HepG2 (cell line): ENCODE results near the gene RBM43. TPM values are rescaled to one million over a fixed set of nuclear protein-coding genes. Genes with fewer than 3 reads are reported as not detected.

Experiments used
- ATAC-seq: fragments of 200-7000 bp; cut with Tn5 transposase; 3 replicates; pipeline ENCODE4 v1.9.1; 2020; ENCODE audit warnings: mild to moderate bottlenecking, moderate library complexity
- BruUV-seq: library from RNA; stranded (reverse); fragments of 400-500 nt; replicated peaks from 2 replicates; lab custom pipeline; 2021; lab: Mats Ljungman, UMichigan
- CTCF ChIA-PET: fragments of 300-600 bp; formaldehyde crosslinking; extraction: SDS; loops from one replicate; lab custom pipeline; 2021; ENCODE audit warnings: low total read pairs, inconsistent platforms, low intra/inter-chr PET ratio; lab: Yijun Ruan, JAX
- POLR2A ChIA-PET: fragments of 350-600 bp; sonication (Branson Sonifier 250); formaldehyde crosslinking; loops from one replicate; lab custom pipeline; 2020; ENCODE audit warnings: antibody characterized with exemption, inconsistent platforms; lab: Yijun Ruan, JAX
- DNase-seq: peaks from one replicate; pipeline ENCODE4 v3.0.0-alpha.2; 2015; ENCODE audit warnings: low spot score
- FAIRE-seq: peaks from 3 replicates; lab custom pipeline; 2011; peaks lifted over from hg19 to GRCh38; lab: Jason Lieb, UNC
- H2AFZ ChIP-seq: one replicate; pipeline ENCODE4 v1.6.1; 2011; ENCODE audit warnings: low read length, inconsistent platforms
- H3K27ac ChIP-seq: fragments of 300-600 bp; 3 replicates; pipeline ENCODE4 v1.8.0; 2011; ENCODE audit warnings: mixed run types, mild to moderate bottlenecking, mixed read lengths, low read length, inconsistent platforms; ENCODE audit not compliant: insufficient read depth; ENCODE audit errors: extremely low read length
- H3K27me3 ChIP-seq, 2 experiments: fragments of 200-600 bp in 1 of 2; 2 replicates in 1 of 2; 3 replicates in 1 of 2; pipeline versions ENCODE4 v1.6.0 to v1.8.0; 2011; ENCODE audit warnings: low read length in 2 of 2, mild to moderate bottlenecking in 2 of 2, moderate library complexity in 2 of 2, inconsistent platforms in 1 of 2; ENCODE audit not compliant: insufficient read depth in 2 of 2, control insufficient read depth in 1 of 2
- H3K36me3 ChIP-seq, 2 experiments: fragments of 200-600 bp in 1 of 2; replicated peaks in 1 of 2; 2 replicates in 1 of 2; 3 replicates in 1 of 2; pipeline versions ENCODE4 v1.5.1 to v1.8.0; 2011; ENCODE audit warnings: low read length in 2 of 2, inconsistent platforms in 1 of 2; ENCODE audit not compliant: insufficient read depth in 2 of 2, control insufficient read depth in 1 of 2
- H3K4me1 ChIP-seq: 2 replicates; pipeline ENCODE4 v1.5.1; 2012; ENCODE audit warnings: low read length, inconsistent platforms; ENCODE audit not compliant: insufficient read depth
- H3K4me2 ChIP-seq: 2 replicates; pipeline ENCODE4 v1.6.0; 2011; ENCODE audit warnings: low read depth, low read length, inconsistent platforms
- H3K4me3 ChIP-seq, 3 experiments: fragments of 200-600 bp in 1 of 3; sonication (generic), shearing (Covaris generic) in 1 of 3; replicated peaks in 1 of 3; 2 replicates each; pipeline ENCODE4 v1.5.1; 2011 to 2016; ENCODE audit warnings: low read length in 3 of 3, inconsistent platforms in 2 of 3, low read depth in 2 of 3, mild to moderate bottlenecking in 2 of 3, control low read depth in 1 of 3, mixed read lengths in 1 of 3; ENCODE audit not compliant: insufficient read depth in 1 of 3
- H3K79me2 ChIP-seq: one replicate; pipeline ENCODE4 v1.6.1; 2011; ENCODE audit warnings: low read length, inconsistent platforms; ENCODE audit not compliant: insufficient read depth
- H3K9ac ChIP-seq: 2 replicates; pipeline ENCODE4 v1.6.0; 2011; ENCODE audit warnings: mild to moderate bottlenecking, low read depth, low read length, inconsistent platforms; ENCODE audit not compliant: insufficient read depth
- H3K9me3 ChIP-seq: 2 replicates; pipeline ENCODE4 v1.5.1; 2012; ENCODE audit warnings: mild to moderate bottlenecking, low read length
- H4K20me1 ChIP-seq: 2 replicates; pipeline ENCODE4 v1.6.0; 2011; ENCODE audit warnings: inconsistent platforms, mild to moderate bottlenecking, low read length, moderate library complexity; ENCODE audit not compliant: insufficient read depth
- PPARG ChIP-seq: conservative IDR thresholded peaks from 2 replicates; pipeline ENCODE4 v1.6.1; 2016; ENCODE audit warnings: missing biosample characterization, missing genetic modification reagents
- ZBTB20 ChIP-seq: sonication (generic); formaldehyde crosslinking; IDR thresholded peaks from 2 replicates; pipeline ENCODE4 v1.8.1; 2023; ENCODE audit warnings: missing genetic modification reagents, low read depth, mild to moderate bottlenecking, borderline replicate concordance
- ZBTB44 ChIP-seq: sonication (generic); formaldehyde crosslinking; IDR thresholded peaks from 2 replicates; pipeline ENCODE4 v1.4.0; 2020; ENCODE audit warnings: missing genetic modification reagents
- ZNF629 ChIP-seq: sonication (generic); formaldehyde crosslinking; conservative IDR thresholded peaks from 2 replicates; pipeline ENCODE4 v1.5.0; 2020; ENCODE audit warnings: missing genetic modification reagents
- ZNF737 ChIP-seq: sonication (generic); formaldehyde crosslinking; IDR thresholded peaks from 2 replicates; pipeline ENCODE4 v1.5.0; 2020; ENCODE audit warnings: missing genetic modification reagents, mild to moderate bottlenecking, borderline replicate concordance
- WGBS: methylation state at CpG from one replicate; pipeline ENCODE4 v1.1.6; 2017; ENCODE audit warnings: low lambda C conversion rate; 5-methylcytosine and 5-hydroxymethylcytosine counted together
- in situ Hi-C: cut with HindIII; loops from 2 replicates; pipeline ENCODE4 v1.10.0; 2017; ENCODE audit warnings: low pct_unique_long_range_greater_than_20kb; ENCODE audit not compliant: extremely low pct_ligation_motif_present
- intact Hi-C: fragments of 100-400 bp; cut with micrococcal nuclease; formaldehyde crosslinking; loops from one replicate; pipeline ENCODE4 v1.10.0; 2022; ENCODE audit not compliant: unreplicated experiment
- polyA plus RNA-seq, 8 experiments: library from polyadenylated mRNA; depleted of rRNA in 3 of 8; stranded (reverse) in 7 of 8; unstranded in 1 of 8; fragments of >200 nt; fragmentation: Illumina TruSeq in 4 of 8; extraction: Trizol in 4 of 8; gene quantifications; 2 replicates each; pipeline versions ENCODE4 v1.2.1 to v1.2.3, GENCODE V29; 2011 to 2016; ENCODE audit warnings: low read depth in 4 of 8, missing spikeins in 1 of 8, mixed read lengths in 1 of 8; ENCODE audit not compliant: insufficient read depth in 1 of 8
- total RNA-seq, 5 experiments: library from RNA; depleted of rRNA; stranded (reverse); fragments of >200 nt; fragmentation: Illumina TruSeq; extraction: Trizol; gene quantifications; 2 replicates each; pipeline ENCODE4 v1.2.3, GENCODE V29; 2016; ENCODE audit warnings: low read depth in 1 of 5

Gene RBM43
- total and polyA plus RNA-seq, 2 of the 13 experiments (the other 11 are each of a cell fraction or from before 2014, with no cell fraction given): 0.31 to 0.70 TPM

- Histone ChIP-seq H3K4me2 (no peak overlapping the region), H3K9ac (no peak overlapping the region), H3K4me3 (no peak overlapping the region), H2AFZ (no peak overlapping the region), H3K9me3 (no peaks in the 10 kb centered on the region), H3K79me2 (no peaks in the 10 kb centered on the region), H3K4me1 (no peaks in the 10 kb centered on the region), H3K27ac (no peak overlapping the region), H3K36me3 (no peaks in the 10 kb centered on the region), H4K20me1 (no peaks in the 10 kb centered on the region), H3K27me3 (no peaks in the 10 kb centered on the region)
- intact Hi-C loops: no loop called here
- POLR2A ChIA-PET: no interaction called here
- DNase-seq (no peak), ATAC-seq (no peak), FAIRE-seq (no peak)
- CTCF ChIA-PET: no interaction called here
- no TSS peak for BruUV-seq
- in situ Hi-C loops: no loop called here
- 43% methylated on average over 2 of the region's 2 CpGs for WGBS
- 0 out of 2 replicates have a peak, but pooled peaks have one; percentile 28 for TF ChIP-seq ZNF629
- no peak for TF ChIP-seq ZBTB20 (CRISPR knock-in tag)
Observed at GRCh38 chr2:151278487-151278886, 16.8 kb upstream of the RBM43 start.

GRCh38 chr2:151277067-151277466 is 15.4 kb upstream of the RBM43 start:
- in situ Hi-C loops: no loop called here
- no peak overlapping the region for H3K9ac ChIP-seq
- no peak overlapping the region for H3K4me3 ChIP-seq
- no peaks in the 10 kb centered on the region for H3K79me2 ChIP-seq
- FAIRE-seq (no peak), DNase-seq (no peak), ATAC-seq (no peak)
- no peaks in the 10 kb centered on the region for H3K4me1 ChIP-seq
- CTCF ChIA-PET: no interaction called here
- H3K4me2 ChIP-seq: no peak overlapping the region
- H4K20me1 ChIP-seq: no peaks in the 10 kb centered on the region
- BruUV-seq: no TSS peak
- POLR2A ChIA-PET: no interaction called here
- H2AFZ ChIP-seq: no peak overlapping the region
- no peaks in the 10 kb centered on the region for H3K36me3 ChIP-seq
- H3K27ac ChIP-seq: no peak overlapping the region
- intact Hi-C loops: no loop called here
- no peaks in the 10 kb centered on the region for H3K27me3 ChIP-seq
- TF ChIP-seq ZNF737 (CRISPR knock-in tag) (no peak), PPARG (CRISPR knock-in tag) (no peak), ZBTB44 (CRISPR knock-in tag) (no peak)
- WGBS: 94% methylated on average over 1 of the region's 1 CpG
- no peaks in the 10 kb centered on the region for H3K9me3 ChIP-seq
